ENCODE data around the gene TMED7. TPM values are rescaled to one million over a fixed set of nuclear protein-coding genes. Genes with fewer than 3 reads are reported as not detected.

Gene TMED7
- total RNA-seq, 4 donors from 2014 or later, result 33.0 to 155 (median 80.2) TPM

- intact Hi-C loops (cut with DNase I; ENCODE audit: low total_unique reads), result no loop called here
- Histone ChIP-seq H3K36me3 (no peaks in the 10 kb centered on the region), H3K9me3 (no peaks in the 10 kb centered on the region), H3K4me1 (no peaks in the 10 kb centered on the region), H3K4me3 (no peak overlapping the region), H3K27me3 (no peaks in the 10 kb centered on the region), H3K27ac (no peak overlapping the region)
- DNase-seq, result no peak
- no peak for TF ChIP-seq CTCF (IDR thresholded peaks at IDR 0.05)
- TF ChIP-seq POLR2A (IDR thresholded peaks at IDR 0.05), result no peak
These were observed 14.4 kb upstream of the TMED7 start for GRCh38 chr5:115640274-115640673.

DNA sequence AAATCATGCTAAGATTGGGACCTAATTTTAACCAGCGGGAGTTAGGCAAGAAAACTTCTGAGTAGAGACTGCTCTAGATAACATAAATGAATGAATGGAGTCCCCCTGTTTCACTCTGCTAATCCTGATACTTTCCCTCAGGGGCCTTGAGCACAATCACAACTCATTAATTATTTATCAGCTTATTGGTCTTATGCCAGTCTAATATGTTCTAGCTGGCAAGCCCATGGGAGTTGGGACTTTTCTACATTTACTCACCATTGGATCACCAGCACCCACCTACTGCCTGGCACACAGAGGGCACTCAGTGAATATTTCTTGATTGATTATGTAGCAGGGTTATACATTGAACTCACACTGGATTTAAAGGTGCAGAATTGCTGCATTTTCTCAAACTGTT, 13.5 kb upstream of the TMED7 start:
- Histone ChIP-seq H3K36me3 (no peaks in the 10 kb centered on the region), H3K4me3 (no peak overlapping the region), H3K4me1 (no peaks in the 10 kb centered on the region), H3K27me3 (no peaks in the 10 kb centered on the region), H3K27ac (no peak overlapping the region), H3K9me3 (no peaks in the 10 kb centered on the region)
- TF ChIP-seq CTCF (IDR thresholded peaks at IDR 0.05), result no peak
- no peak for TF ChIP-seq POLR2A (IDR thresholded peaks at IDR 0.05)
- DNase-seq, result no peak
- intact Hi-C loops (cut with DNase I; ENCODE audit: low total_unique reads), result no loop called here

DNA sequence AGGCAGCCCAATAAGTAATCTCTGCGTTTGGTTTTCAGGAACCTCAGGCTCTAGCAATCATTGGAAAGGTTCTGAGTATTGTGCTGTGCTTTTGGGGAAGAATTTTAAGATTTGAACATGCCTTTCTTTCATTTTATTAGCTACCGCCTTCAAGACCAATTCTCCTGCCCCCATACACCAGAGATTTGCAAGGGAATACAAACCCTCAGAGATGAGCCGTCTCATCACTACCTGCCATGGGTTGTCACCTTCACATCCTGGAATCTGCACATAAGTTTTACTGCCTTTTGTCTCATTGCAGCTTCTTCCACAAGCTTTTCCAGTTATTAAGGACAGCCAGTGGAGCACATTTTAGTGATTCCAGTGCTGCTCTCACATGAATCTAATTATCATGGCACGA, 11.7 kb upstream of the TMED7 start:
- H3K27me3 ChIP-seq, result no peaks in the 10 kb centered on the region
- no peaks in the 10 kb centered on the region for H3K36me3 ChIP-seq
- no peak for TF ChIP-seq POLR2A (IDR thresholded peaks at IDR 0.05)
- no peak for TF ChIP-seq CTCF (IDR thresholded peaks at IDR 0.05)
- intact Hi-C loops (cut with DNase I; ENCODE audit: low total_unique reads), result no loop called here
- no peaks in the 10 kb centered on the region for H3K9me3 ChIP-seq
- no peaks in the 10 kb centered on the region for H3K4me1 ChIP-seq
- no peak overlapping the region for H3K4me3 ChIP-seq
- no peak for DNase-seq
- no peak overlapping the region for H3K27ac ChIP-seq

GRCh38 chr5:115636008-115636407, 10.2 kb upstream of the TMED7 start:
- no peak for TF ChIP-seq CTCF (IDR thresholded peaks at IDR 0.05)
- no peak for TF ChIP-seq POLR2A (IDR thresholded peaks at IDR 0.05)
- no peak overlapping the region for H3K27ac ChIP-seq
- H3K4me3 ChIP-seq, result no peak overlapping the region
- intact Hi-C loops (cut with DNase I; ENCODE audit: low total_unique reads), result no loop called here
- no peaks in the 10 kb centered on the region for H3K4me1 ChIP-seq
- no peaks in the 10 kb centered on the region for H3K36me3 ChIP-seq
- no peaks in the 10 kb centered on the region for H3K27me3 ChIP-seq
- DNase-seq, result no peak
- no peaks in the 10 kb centered on the region for H3K9me3 ChIP-seq

DNA sequence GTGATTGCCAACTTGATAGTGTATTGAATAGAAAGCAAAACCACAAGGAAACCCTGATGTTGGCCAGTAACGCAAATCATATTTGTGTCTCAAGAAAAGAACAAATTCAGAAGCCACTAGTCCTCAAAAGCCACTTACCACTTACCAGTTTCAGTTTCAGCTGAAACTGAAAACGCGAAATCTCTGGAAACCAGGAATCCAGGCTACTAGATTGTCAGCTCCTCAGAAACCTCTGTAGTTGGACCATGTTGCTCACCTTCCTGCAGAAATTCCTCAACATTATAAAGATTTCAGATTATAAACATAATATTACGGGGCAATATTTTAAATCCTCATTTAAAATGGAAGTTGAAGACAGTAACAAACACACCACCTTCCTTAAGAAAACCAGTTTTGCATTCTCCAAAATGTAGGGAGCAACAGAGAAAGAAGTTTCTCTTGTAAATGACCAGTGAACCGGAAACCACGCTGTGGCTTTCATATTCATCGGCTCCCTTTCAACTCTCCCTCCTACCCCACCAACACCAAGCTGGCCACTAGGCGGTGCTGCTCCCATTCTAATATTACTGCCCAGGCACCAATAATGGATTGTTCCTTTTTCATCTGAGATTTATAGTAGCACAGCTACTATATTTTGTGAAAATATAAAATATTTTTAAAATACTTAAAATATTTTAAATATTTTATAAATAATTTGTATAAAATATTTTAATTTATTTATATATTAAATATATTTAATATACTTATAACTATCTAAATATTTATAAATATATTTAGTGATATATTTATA, 8.7 kb upstream of the TMED7 start:
- Histone ChIP-seq H3K36me3 (no peaks in the 10 kb centered on the region), H3K27ac (peak overlapping the region; percentile 47 to 62), H3K27me3 (no peaks in the 10 kb centered on the region), H3K9me3 (no peaks in the 10 kb centered on the region), H3K4me3 (peak overlapping the region; percentile 5 to 24), H3K4me1 (no peaks in the 10 kb centered on the region)
- intact Hi-C loops (cut with DNase I; ENCODE audit: low total_unique reads), result no loop called here
- peak; percentile 82 to 84 for DNase-seq
- TF ChIP-seq CTCF (IDR thresholded peaks at IDR 0.05) (peak; percentile 78 to 92 (median 85)), POLR2A (IDR thresholded peaks at IDR 0.05) (no peak)

Data from uterus (tissue), 4 donors.